Measurements from ENCODE around the gene ZNF516.

DNA sequence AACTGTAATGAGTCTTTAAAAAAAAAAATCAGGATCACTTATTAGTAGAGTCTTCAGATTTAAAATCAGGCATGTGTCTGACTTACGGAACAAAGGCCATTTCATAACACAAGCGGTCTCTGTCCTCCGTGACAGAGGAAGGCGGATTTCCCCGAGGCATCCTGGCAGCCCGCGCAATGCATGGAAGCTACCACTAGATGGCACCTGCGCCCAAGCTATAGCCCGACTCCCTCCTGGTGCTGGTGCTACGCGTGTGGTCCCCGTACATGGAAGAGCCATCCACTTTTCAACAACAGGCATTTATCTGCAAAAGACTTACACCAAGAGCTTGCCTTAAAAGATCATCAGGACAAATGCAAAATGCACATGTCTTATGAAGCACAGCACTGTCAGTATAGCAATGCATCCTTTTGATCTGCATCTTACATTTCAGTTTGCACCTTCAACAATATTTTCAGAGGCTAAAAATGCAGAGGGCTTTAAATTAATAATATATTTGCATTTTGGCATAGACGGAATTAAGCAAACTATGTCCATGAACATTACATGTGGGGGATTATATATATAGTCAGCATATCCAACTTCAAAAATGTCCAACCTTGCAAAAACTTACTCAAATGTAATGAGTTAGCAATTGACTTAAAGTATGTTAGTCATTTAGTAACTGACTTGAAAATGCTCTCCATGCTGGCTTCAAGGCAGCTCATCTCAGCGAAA is 96.0 kb downstream of the ZNF516 start:
- TF ChIP-seq, protein P1, sequence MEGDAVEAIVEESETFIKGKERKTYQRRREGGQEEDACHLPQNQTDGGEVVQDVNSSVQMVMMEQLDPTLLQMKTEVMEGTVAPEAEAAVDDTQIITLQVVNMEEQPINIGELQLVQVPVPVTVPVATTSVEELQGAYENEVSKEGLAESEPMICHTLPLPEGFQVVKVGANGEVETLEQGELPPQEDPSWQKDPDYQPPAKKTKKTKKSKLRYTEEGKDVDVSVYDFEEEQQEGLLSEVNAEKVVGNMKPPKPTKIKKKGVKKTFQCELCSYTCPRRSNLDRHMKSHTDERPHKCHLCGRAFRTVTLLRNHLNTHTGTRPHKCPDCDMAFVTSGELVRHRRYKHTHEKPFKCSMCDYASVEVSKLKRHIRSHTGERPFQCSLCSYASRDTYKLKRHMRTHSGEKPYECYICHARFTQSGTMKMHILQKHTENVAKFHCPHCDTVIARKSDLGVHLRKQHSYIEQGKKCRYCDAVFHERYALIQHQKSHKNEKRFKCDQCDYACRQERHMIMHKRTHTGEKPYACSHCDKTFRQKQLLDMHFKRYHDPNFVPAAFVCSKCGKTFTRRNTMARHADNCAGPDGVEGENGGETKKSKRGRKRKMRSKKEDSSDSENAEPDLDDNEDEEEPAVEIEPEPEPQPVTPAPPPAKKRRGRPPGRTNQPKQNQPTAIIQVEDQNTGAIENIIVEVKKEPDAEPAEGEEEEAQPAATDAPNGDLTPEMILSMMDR (tag by site-specific recombination; IDR thresholded peaks at IDR 0.05) = peak; percentile 81
- TF ChIP-seq ZNF776 (tag by site-specific recombination; IDR thresholded peaks at IDR 0.05; ENCODE audit: borderline replicate concordance) (no peak), ZNF311 (tag by site-specific recombination; IDR thresholded peaks at IDR 0.05; ENCODE audit: borderline replicate concordance) (no peak), ZNF274 (IDR thresholded peaks at IDR 0.05; ENCODE audit: low read length) (no peak), ZNF274 (tag by site-specific recombination; IDR thresholded peaks at IDR 0.05; ENCODE audit: borderline replicate concordance) (no peak)
- TF ChIP-seq, protein P2, sequence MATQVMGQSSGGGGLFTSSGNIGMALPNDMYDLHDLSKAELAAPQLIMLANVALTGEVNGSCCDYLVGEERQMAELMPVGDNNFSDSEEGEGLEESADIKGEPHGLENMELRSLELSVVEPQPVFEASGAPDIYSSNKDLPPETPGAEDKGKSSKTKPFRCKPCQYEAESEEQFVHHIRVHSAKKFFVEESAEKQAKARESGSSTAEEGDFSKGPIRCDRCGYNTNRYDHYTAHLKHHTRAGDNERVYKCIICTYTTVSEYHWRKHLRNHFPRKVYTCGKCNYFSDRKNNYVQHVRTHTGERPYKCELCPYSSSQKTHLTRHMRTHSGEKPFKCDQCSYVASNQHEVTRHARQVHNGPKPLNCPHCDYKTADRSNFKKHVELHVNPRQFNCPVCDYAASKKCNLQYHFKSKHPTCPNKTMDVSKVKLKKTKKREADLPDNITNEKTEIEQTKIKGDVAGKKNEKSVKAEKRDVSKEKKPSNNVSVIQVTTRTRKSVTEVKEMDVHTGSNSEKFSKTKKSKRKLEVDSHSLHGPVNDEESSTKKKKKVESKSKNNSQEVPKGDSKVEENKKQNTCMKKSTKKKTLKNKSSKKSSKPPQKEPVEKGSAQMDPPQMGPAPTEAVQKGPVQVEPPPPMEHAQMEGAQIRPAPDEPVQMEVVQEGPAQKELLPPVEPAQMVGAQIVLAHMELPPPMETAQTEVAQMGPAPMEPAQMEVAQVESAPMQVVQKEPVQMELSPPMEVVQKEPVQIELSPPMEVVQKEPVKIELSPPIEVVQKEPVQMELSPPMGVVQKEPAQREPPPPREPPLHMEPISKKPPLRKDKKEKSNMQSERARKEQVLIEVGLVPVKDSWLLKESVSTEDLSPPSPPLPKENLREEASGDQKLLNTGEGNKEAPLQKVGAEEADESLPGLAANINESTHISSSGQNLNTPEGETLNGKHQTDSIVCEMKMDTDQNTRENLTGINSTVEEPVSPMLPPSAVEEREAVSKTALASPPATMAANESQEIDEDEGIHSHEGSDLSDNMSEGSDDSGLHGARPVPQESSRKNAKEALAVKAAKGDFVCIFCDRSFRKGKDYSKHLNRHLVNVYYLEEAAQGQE (tag by site-specific recombination; IDR thresholded peaks at IDR 0.05) = no peak
- TF ChIP-seq, protein P3, sequence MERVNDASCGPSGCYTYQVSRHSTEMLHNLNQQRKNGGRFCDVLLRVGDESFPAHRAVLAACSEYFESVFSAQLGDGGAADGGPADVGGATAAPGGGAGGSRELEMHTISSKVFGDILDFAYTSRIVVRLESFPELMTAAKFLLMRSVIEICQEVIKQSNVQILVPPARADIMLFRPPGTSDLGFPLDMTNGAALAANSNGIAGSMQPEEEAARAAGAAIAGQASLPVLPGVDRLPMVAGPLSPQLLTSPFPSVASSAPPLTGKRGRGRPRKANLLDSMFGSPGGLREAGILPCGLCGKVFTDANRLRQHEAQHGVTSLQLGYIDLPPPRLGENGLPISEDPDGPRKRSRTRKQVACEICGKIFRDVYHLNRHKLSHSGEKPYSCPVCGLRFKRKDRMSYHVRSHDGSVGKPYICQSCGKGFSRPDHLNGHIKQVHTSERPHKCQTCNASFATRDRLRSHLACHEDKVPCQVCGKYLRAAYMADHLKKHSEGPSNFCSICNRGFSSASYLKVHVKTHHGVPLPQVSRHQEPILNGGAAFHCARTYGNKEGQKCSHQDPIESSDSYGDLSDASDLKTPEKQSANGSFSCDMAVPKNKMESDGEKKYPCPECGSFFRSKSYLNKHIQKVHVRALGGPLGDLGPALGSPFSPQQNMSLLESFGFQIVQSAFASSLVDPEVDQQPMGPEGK (tag by site-specific recombination; IDR thresholded peaks at IDR 0.05) = no peak
- TF ChIP-seq, protein P4, sequence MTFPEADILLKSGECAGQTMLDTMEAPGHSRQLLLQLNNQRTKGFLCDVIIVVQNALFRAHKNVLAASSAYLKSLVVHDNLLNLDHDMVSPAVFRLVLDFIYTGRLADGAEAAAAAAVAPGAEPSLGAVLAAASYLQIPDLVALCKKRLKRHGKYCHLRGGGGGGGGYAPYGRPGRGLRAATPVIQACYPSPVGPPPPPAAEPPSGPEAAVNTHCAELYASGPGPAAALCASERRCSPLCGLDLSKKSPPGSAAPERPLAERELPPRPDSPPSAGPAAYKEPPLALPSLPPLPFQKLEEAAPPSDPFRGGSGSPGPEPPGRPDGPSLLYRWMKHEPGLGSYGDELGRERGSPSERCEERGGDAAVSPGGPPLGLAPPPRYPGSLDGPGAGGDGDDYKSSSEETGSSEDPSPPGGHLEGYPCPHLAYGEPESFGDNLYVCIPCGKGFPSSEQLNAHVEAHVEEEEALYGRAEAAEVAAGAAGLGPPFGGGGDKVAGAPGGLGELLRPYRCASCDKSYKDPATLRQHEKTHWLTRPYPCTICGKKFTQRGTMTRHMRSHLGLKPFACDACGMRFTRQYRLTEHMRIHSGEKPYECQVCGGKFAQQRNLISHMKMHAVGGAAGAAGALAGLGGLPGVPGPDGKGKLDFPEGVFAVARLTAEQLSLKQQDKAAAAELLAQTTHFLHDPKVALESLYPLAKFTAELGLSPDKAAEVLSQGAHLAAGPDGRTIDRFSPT (tag by site-specific recombination; IDR thresholded peaks at IDR 0.05) = no peak

Data from HEK293 (cell line).